Measurements from ENCODE around the gene TUBGCP5. TPM values are rescaled to one million over a fixed set of nuclear protein-coding genes. Genes with fewer than 3 reads are reported as not detected.

Gene TUBGCP5
- total RNA-seq, 2 experiments from 2014 or later: 24.2 to 24.5 TPM

DNA sequence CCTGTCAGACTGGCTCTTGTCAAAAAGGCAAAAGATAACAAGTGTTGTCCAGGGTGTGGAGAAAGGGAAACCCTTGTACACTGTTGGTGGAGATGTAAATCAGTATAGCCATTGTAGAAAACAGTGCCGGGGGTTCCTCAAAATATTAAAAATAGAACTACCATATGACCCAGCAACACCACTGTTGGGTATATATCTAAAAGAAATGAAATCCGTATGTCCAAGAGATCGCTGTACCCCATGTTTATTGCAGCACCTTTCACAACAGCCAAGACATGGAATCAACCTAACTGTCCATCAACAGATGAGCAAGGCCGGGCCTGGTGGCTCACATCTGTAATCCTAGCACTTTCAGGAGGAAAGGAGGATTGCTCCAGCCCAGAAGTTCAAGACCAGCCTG, 65.4 kb downstream of the TUBGCP5 start:
- Histone ChIP-seq H3K36me3 (ENCODE audit: insufficient read depth, low read length) (no peaks in the 10 kb centered on the region), H3K4me3 (ENCODE audit: low read length) (no peak overlapping the region), H3K27me3 (ENCODE audit: control insufficient read depth in 1 of 2, insufficient read depth in 2 of 2, low read length in 2 of 2) (peaks cover 5 to 6% of the 10 kb centered on the region in 2 experiments), H3K9me3 (ENCODE audit: control insufficient read depth in 1 of 2, insufficient read depth in 1 of 2, low read length in 2 of 2) (peaks cover 0 to 3% of the 10 kb centered on the region in 2 experiments), H3K4me1 (ENCODE audit: insufficient read depth, low read length) (peaks cover 5% of the 10 kb centered on the region), H3K27ac (ENCODE audit: low read depth in 1 of 2, low read length in 2 of 2) (no peak overlapping the region)
- ChIA-PET CTCF (no interaction called here), POLR2A (no interaction called here)
- Mint-ChIP-seq H3K27ac (no peak overlapping the region), H3K27me3 (peaks cover 9% of the 10 kb centered on the region), H3K4me1 (ENCODE audit: low read depth) (peaks cover 8% of the 10 kb centered on the region), H3K9me3 (no peaks in the 10 kb centered on the region), H3K36me3 (ENCODE audit: low read depth) (no peaks in the 10 kb centered on the region), H3K4me3 (no peak overlapping the region)
- TF ChIP-seq, protein P1, sequence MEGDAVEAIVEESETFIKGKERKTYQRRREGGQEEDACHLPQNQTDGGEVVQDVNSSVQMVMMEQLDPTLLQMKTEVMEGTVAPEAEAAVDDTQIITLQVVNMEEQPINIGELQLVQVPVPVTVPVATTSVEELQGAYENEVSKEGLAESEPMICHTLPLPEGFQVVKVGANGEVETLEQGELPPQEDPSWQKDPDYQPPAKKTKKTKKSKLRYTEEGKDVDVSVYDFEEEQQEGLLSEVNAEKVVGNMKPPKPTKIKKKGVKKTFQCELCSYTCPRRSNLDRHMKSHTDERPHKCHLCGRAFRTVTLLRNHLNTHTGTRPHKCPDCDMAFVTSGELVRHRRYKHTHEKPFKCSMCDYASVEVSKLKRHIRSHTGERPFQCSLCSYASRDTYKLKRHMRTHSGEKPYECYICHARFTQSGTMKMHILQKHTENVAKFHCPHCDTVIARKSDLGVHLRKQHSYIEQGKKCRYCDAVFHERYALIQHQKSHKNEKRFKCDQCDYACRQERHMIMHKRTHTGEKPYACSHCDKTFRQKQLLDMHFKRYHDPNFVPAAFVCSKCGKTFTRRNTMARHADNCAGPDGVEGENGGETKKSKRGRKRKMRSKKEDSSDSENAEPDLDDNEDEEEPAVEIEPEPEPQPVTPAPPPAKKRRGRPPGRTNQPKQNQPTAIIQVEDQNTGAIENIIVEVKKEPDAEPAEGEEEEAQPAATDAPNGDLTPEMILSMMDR (IDR thresholded peaks at IDR 0.05): no peak
- DNase-seq: no peak
- intact Hi-C loops (cut with DNase I, micrococcal nuclease): loop anchor here in 1 of 2 experiments (5.0 to 10.0 kb wide), 2 partner anchors 52 to 89 kb away; no protein-coding TSS in a partner anchor
- no peak for ATAC-seq (ENCODE audit: poor library complexity)

DNA sequence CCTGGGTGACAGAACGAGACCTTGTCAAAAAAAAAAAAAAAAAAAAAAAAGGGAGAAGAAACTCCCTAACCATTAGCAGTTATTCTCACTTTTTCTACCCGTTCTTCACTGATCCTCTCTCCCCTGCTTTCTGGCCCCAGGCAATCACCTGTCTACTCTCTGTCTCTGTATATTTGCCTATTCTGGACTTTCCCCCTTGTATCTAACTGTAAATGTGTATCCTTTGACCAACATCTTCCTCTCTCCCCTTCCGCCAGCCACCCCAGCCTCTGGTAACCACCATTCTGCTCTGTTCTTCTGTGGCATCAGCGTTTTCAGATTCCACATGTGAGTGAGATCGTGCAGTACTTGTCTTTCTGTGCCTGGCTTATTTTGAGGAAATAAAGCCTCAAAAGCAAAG, 66.1 kb downstream of the TUBGCP5 start:
- ChIA-PET POLR2A (no interaction called here), CTCF (no interaction called here)
- Histone ChIP-seq H3K27me3 (ENCODE audit: control insufficient read depth in 1 of 2, insufficient read depth in 2 of 2, low read length in 2 of 2) (peaks cover 0 to 2% of the 10 kb centered on the region in 2 experiments), H3K27ac (ENCODE audit: low read depth in 1 of 2, low read length in 2 of 2) (no peak overlapping the region), H3K4me3 (ENCODE audit: low read length) (no peak overlapping the region), H3K36me3 (ENCODE audit: insufficient read depth, low read length) (no peaks in the 10 kb centered on the region), H3K4me1 (ENCODE audit: insufficient read depth, low read length) (no peaks in the 10 kb centered on the region), H3K9me3 (ENCODE audit: control insufficient read depth in 1 of 2, insufficient read depth in 1 of 2, low read length in 2 of 2) (peaks cover 0 to 4% of the 10 kb centered on the region in 2 experiments)
- DNase-seq (no peak), ATAC-seq (ENCODE audit: poor library complexity) (no peak)
- peaks cover under 1% of the 10 kb centered on the region for H3K4me1 Mint-ChIP-seq (ENCODE audit: low read depth)
- peaks cover 2% of the 10 kb centered on the region for H3K27me3 Mint-ChIP-seq
- no peak overlapping the region for H3K4me3 Mint-ChIP-seq
- H3K9me3 Mint-ChIP-seq: no peaks in the 10 kb centered on the region
- H3K27ac Mint-ChIP-seq: no peak overlapping the region
- no peaks in the 10 kb centered on the region for H3K36me3 Mint-ChIP-seq (ENCODE audit: low read depth)
- TF ChIP-seq, protein P1 (IDR thresholded peaks at IDR 0.05): no peak
- intact Hi-C loops (cut with DNase I, micrococcal nuclease): loop anchor here in 1 of 2 experiments (5.0 to 10.0 kb wide), 2 partner anchors 51 to 88 kb away; no protein-coding TSS in a partner anchor

DNA sequence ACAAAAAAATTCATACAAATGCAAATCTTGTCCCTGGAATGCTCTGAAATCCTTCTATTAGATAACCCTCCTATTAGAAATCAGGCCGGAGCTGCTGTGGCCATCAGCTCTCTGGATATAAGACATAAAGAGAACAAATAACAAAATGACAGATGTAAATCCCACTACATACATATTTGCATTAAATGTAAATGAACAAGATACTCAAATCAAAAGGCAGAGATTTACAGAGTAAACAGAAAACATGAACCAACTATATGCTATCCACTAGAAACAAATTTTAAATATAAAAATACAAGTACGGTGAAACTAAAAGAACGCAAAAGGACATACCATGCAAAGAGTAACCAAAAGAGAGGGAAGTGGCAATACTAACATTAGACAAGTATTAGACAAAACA, 69.9 kb downstream of the TUBGCP5 start:
- Histone ChIP-seq H3K27me3 (ENCODE audit: control insufficient read depth in 1 of 2, insufficient read depth in 2 of 2, low read length in 2 of 2) (no peaks in the 10 kb centered on the region), H3K36me3 (ENCODE audit: insufficient read depth, low read length) (no peaks in the 10 kb centered on the region), H3K9me3 (ENCODE audit: control insufficient read depth in 1 of 2, insufficient read depth in 1 of 2, low read length in 2 of 2) (peaks cover 0 to 4% of the 10 kb centered on the region in 2 experiments), H3K27ac (ENCODE audit: low read depth in 1 of 2, low read length in 2 of 2) (no peak overlapping the region), H3K4me3 (ENCODE audit: low read length) (no peak overlapping the region), H3K4me1 (ENCODE audit: insufficient read depth, low read length) (no peaks in the 10 kb centered on the region)
- ATAC-seq (ENCODE audit: poor library complexity) (no peak), DNase-seq (no peak)
- TF ChIP-seq, protein P1 (IDR thresholded peaks at IDR 0.05): no peak
- Mint-ChIP-seq H3K9me3 (no peaks in the 10 kb centered on the region), H3K4me1 (ENCODE audit: low read depth) (no peaks in the 10 kb centered on the region), H3K4me3 (no peak overlapping the region), H3K27me3 (no peaks in the 10 kb centered on the region), H3K36me3 (ENCODE audit: low read depth) (no peaks in the 10 kb centered on the region), H3K27ac (no peak overlapping the region)
- CTCF ChIA-PET: no interaction called here
- intact Hi-C loops (cut with DNase I, micrococcal nuclease): loop anchor here in 1 of 2 experiments (10.0 kb wide), 1 partner anchor 145 kb away; no protein-coding TSS in a partner anchor
- POLR2A ChIA-PET: no interaction called here

All from CD4-positive, alpha-beta T cell (primary cell).